GM21360 (cell line): Measurements from ENCODE around the gene MAN2B2.

Experiments used
- ATAC-seq: cut with Tn5 transposase; IDR thresholded peaks from one replicate; pipeline ENCODE4 v1.9.1; 2021; ENCODE audit warnings: mild to moderate bottlenecking, moderate library complexity; ENCODE audit not compliant: unreplicated experiment

MAN2B2 gene

DNA sequence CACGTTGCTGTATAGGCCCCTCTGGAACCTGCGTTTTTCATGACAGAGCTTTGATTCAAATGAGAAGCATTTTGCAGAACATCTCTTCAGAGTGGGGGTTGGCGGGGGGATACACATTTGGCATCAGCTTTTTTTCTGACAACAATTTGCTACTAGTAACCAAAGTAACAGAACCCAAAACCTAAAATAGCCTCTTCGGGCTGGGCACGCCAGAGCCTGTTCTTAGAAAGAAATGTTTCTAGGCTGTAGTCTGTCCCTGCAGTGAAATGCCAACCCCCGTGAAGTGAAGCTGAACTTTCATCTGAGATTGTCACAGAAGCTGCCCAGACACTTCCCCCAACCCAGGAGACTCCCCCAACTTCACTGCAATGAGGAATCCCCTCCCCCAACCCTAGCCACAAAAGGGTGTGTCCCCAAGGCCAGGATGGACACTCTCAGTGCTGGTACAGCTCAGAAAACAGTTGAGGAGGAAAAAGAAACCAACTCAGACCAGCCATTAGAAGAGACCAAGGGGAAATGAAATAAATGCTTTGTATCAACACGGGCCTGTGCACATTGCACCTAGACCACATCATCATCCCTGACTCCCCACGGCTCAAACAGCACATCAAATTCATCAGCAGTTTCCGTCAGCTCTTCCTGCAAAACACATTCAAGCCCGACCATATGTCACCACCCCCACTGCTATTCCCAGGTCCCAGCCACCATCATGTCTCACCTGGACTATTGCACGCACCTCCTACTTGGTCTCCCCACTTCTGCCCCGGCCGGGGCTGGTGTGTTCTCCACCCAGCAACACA is 8.4 kb upstream of the MAN2B2 start:
- ATAC-seq: no peak

DNA sequence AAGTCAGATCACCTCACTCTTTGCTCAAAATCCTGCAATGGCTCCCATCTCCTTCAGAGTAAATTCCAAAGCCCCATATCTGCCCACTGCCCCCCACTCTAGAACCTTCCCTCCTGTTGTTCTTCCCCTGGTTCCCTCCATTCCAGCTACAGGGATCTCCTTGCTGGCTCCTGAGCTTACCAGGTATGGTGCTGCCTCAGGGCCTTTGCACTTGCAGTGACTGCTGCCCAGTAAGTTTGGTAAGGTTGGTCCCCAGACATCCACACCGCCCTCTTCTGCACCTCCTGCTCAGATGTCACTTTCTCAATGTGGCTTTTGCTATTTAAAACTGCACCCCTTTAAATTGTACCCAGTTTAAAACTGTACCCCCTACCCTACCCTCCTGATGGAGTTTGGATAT is 7.8 kb upstream of the MAN2B2 start:
- ATAC-seq: no peak

GRCh38 chr4:6568148-6568547 is 6.8 kb upstream of the MAN2B2 start:
- no peak for ATAC-seq

DNA sequence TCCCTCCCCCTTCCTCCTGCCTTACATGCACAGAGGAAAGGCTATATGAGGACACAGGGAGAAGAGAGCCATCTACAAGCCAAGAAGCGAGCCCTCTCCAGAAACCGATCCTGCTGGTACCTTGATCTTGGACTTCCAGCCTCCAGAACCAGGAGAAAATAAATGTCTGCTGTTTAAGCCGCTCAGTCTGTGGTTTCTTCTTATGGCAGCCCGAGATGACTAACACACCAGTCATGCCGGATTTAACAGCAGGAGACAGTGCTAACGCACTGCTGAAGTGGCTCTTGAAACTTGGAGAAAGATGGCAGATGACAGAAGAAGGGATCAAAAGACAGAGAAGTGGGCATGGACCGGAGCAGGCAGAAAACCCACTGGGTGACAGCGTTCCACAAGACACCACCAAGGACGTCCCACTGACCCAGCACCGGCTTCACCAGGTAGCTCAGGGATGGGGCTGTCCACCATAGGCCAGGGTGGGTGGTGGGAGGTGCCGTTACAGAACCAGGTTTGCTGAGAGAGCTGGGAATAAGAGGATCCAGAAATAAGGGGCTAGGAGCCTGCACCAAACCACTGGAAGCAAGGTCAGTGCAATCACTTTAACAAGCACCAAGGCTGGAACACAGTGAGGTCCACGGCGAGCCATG is 6.2 kb upstream of the MAN2B2 start:
- no peak for ATAC-seq

GRCh38 chr4:6571608-6572007 is 3.4 kb upstream of the MAN2B2 start:
- no peak for ATAC-seq

- no peak for ATAC-seq
These were observed 1.4 kb upstream of the MAN2B2 start for GRCh38 chr4:6573551-6573950.

DNA sequence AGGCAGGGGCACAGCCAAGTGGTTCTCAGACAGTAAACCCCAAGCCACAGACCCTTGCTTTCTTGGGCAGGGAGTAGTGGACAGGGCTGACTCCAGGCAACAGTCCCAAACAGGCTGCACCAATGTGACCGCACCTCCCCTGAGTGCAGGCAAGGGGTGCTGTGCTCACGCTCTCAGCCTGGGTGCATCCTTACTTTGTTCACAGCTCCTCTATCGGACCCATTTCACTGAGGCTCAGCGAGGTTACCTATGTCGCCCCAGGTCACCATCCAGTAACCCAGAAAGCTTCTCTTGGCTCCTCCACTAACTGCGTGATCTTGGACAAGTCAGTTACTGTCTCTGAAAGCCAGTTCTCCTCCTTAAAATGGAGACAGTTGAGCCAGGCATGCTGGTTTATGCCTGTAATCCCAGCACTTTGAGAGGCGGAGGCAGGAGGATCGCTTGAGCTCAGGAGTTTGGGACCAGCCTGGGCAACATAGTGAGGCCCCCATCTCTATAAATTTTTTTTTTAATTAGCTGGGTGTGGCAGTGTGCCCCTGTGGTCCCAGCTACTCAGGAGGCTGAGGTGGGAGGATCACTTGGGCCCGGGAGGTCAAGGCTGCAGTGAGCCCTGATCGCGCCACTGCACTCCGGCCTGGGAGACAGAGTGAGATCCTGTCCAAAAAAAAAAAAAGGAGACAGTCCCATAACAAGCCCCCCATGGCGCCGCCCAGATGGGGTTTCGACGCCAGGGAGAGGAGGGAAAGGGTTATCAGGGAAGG is 823 bp upstream of the MAN2B2 start:
- no peak for ATAC-seq

DNA sequence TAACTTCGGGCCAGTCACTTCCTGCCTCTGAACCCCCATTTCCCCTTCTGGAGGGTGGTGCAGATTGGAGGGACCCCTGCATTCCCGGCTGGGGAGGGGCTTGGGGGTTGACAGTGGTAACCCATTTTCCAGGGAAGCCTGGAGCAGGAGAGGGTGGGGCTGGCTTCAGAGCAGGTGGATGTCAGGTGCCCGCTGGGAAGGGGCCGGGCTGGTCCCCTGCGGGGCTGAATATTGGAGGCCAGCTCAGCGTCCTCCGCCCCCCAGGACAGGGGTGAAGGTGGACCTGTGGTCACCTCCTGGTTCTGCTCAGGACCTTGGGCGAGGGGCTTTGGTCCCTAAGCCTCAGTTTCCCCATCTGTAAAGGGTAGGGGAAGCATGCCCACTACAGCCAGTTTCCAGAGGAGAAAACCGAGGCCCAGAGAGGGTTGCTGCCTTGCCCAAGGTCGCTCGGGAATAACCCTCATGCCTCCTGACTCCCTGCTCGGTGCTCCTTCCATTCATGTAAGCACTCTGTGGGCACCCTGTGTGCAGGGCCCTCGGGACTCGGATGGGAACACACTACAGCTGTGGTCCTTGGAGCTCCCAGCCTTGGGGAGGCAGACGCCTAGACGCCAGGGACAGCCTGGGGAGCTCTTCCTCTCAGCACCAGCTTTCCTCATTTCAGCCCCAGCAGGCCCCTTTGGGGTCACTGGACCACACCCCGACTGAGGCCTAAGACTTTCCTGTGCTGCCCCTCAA is 683 bp downstream of the MAN2B2 start:
- no peak for ATAC-seq

- no peak for ATAC-seq
These were observed 1.5 kb downstream of the MAN2B2 start for GRCh38 chr4:6576512-6576911.

DNA sequence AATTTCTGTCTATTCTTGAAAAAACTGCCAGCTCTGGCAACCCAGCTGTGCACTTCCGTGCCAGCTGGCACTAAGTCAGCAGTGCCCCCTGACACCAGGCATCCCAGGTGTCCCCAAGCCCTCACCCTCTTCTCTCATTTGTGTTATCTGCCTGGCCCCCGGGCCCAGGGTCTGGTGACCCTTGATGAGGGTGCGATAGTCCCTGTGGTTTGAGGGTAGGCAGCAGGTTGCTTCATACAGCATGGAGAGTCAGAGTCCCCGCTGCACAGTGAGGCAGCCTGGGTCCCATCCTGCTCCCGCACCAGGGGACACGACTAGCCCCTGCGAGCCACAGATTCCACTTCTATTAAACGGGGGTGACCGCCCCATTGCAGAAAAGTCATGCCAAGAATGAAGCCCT is 1.9 kb downstream of the MAN2B2 start:
- ATAC-seq: no peak

DNA sequence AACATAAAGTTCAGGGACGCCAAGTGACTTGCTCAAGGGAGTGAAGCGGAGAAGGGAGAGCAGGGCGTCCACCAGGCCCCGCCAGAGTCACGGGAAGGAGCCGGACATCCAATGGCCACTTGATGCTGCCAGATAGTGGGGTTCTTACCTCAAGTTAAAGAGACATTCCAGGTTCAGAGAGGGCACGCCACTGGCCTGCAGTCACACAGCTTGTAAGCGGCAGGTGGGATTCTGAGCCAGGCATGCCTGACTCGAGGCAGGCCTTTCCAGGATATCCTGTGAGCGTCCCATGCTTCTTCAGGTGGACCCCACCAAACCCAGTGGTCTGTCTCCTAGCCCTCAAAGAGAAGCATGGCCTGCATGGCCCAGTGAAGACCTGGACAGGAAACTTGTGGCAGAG is 2.4 kb downstream of the MAN2B2 start:
- ATAC-seq: no peak

- no peak for ATAC-seq
These were observed 3.2 kb downstream of the MAN2B2 start for GRCh38 chr4:6578221-6578620.

DNA sequence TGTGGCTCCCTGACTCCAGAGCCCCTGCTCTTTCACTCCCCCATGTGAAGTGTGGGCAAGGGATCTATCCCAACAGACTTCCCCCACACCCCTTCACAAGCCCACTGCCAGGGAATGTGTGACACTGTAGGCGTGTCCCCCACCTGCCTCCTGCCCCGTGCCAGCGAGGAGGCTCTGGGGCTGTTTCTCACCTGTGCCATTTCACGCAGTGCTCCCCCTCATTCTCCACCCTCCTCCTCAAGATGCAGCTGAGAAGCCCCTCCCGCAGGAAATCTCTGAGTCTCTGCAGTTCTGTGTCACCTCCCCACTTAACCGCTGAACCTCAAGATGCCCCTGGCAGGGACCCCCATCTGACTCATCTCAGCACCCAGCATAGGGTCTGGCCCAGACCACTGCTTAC is 5.4 kb downstream of the MAN2B2 start:
- no peak for ATAC-seq

GRCh38 chr4:6581566-6582121 is 6.7 kb downstream of the MAN2B2 start:
- ATAC-seq: no peak

GRCh38 chr4:6582889-6583490 is 8.0 kb downstream of the MAN2B2 start:
- no peak for ATAC-seq

- no peak for ATAC-seq
These were observed 9.9 kb downstream of the MAN2B2 start for GRCh38 chr4:6584865-6585264.

DNA sequence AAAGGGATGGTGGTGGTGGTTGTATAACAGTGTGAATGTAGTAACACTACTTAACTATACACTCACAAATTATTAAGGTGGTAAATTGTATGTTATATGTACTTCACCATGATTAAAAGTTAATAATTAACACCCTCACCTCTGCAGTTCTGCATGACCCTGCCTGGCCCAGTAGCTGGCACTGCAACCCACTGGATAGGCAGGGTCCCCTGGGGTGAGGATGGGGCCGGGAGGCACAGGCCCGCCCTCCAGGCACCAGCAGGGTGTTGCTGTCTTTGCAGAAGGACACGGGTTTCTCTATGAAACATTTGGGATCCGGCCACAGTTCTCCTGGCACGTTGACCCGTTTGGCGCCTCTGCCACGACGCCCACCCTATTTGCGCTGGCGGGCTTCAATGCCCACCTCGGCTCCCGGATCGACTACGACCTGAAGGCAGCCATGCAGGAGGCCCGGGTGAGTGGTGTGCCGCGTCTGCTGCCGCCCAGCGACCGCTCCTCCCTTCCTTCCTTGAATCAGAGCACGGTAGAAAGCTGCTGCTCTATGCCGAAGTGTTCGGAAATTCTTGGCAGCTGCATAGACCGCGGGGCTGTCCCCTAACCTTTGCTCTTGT is 11.8 kb downstream of the MAN2B2 start:
- no peak for ATAC-seq

DNA sequence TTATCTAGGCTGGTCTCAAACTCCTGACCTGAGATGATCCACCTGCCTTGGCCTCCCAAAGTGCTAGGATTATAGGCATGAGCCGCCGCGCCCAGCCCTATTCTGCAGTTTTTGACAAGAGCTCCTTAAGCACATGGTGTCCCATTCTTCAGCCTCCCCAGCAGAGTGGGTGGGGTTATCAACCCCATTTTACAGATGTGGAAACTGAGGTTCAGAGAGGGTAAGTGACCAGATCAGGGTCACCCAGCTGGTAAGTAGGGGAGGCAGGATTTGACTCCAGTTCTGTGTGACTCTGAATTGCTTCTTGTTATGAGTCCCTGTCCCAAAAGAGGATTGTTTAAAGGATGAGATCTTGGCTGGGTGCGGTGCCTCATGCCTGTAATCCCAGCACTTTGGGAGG is 14.5 kb downstream of the MAN2B2 start:
- ATAC-seq: no peak

DNA sequence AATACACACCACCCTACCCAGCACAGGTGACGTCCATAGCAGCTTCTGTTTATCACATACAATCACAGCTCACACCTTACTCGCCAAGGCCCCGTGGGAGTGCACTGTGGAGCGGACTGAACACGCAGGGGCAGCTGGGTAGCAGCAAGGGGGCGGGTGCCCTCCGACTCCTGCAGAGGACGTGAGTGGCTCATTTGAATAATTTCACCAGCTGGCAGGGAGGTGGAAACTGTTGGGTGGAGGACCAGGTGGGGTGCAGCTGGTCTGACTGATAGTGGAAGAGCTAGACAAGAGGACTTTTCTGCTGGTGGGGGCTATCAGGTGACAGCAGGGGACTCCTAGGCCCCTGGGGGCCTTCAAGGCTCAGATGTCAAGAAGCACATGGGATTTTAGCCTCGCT is 16.3 kb downstream of the MAN2B2 start:
- no peak for ATAC-seq

- no peak for ATAC-seq
These were observed 16.8 kb downstream of the MAN2B2 start for GRCh38 chr4:6591781-6592180.
